ENCODE results near the gene ZNF579. TPM values are rescaled to one million over a fixed set of nuclear protein-coding genes. Genes with fewer than 3 reads are reported as not detected.

The ZNF579 gene
- total and polyA plus RNA-seq, 9 of the 15 experiments (the other 6 are each of a cell fraction or from before 2014, with no cell fraction given): 0.06 to 15.9 (median 1.6) TPM

GRCh38 chr19:55619286-55619685, 38.6 kb upstream of the ZNF579 start:
- ChIA-PET CTCF (ENCODE audit: low intra/inter-chr PET ratio) (no interaction called here), POLR2A (interaction anchor here (0.8 to 2.7 kb wide), 3 partner anchors 10 to 115 kb away, joined by 3 to 18 read pairs (median 3); partner anchors contain the start of gene ZNF865)
- TF ChIP-seq SMARCA5 (IDR thresholded peaks at IDR 0.05): no peak
- no peak for TF ChIP-seq ZNF644 (tag; IDR thresholded peaks at IDR 0.05; ENCODE audit: low read depth)
- in situ Hi-C loops (cut with MboI) (no loop called here), intact Hi-C loops (cut with micrococcal nuclease) (no loop called here)
- BruUV-seq (replicated peaks): no TSS peak
- peaks cover 7% of the 10 kb centered on the region; the same call in 2 of the 3 replicates for H3K79me2 ChIP-seq (ENCODE audit: control insufficient read depth, insufficient read depth, low read length)
- H3K9me1 ChIP-seq (ENCODE audit: control insufficient read depth, insufficient read depth, low read length): peaks cover 3% of the 10 kb centered on the region
- no peak overlapping the region for H3K27ac ChIP-seq (ENCODE audit: extremely low read depth, low read depth, low read length)
- no peaks in the 10 kb centered on the region for H3K27me3 ChIP-seq (ENCODE audit: control insufficient read depth in 2 of 2, insufficient read depth in 2 of 2, low read length in 2 of 2)
- WGBS (ENCODE audit: insufficient coverage, low coverage, missing lambda C conversion rate): 68% methylated on average over 3 of the region's 3 CpGs
- H3K36me3 ChIP-seq (ENCODE audit: control insufficient read depth, insufficient read depth, low read length): peaks cover 35% of the 10 kb centered on the region; the same call in 2 of the 3 replicates
- H3K4me3 ChIP-seq: no peak overlapping the region
- DNase-seq (ENCODE audit: extremely low read depth in 1 of 4, low spot score in 3 of 4) (no peak), ATAC-seq (no peak), FAIRE-seq (peak; percentile 11)
- H3K9me3 ChIP-seq (replicated peaks; ENCODE audit: control insufficient read depth, insufficient read depth, low read depth, low read length): no peaks in the 10 kb centered on the region
- no peak overlapping the region for H2AFZ ChIP-seq (ENCODE audit: low read depth, low read length)
- H3K4me2 ChIP-seq (ENCODE audit: insufficient read depth, low read length): no peak overlapping the region
- H3K9ac ChIP-seq (ENCODE audit: insufficient read depth in 1 of 2, low read depth in 2 of 2, low read length in 2 of 2): no peak overlapping the region
- no peaks in the 10 kb centered on the region; the same call in 1 of the 2 replicates for H4K20me1 ChIP-seq (replicated peaks; ENCODE audit: control insufficient read depth, insufficient read depth, low read length)
- peaks cover 6 to 10% of the 10 kb centered on the region in 2 experiments; a peak in 3 of 5 replicates for H3K4me1 ChIP-seq (replicated peaks in 1 of 2; ENCODE audit: control insufficient read depth in 2 of 2, insufficient read depth in 2 of 2, low read length in 2 of 2)

DNA sequence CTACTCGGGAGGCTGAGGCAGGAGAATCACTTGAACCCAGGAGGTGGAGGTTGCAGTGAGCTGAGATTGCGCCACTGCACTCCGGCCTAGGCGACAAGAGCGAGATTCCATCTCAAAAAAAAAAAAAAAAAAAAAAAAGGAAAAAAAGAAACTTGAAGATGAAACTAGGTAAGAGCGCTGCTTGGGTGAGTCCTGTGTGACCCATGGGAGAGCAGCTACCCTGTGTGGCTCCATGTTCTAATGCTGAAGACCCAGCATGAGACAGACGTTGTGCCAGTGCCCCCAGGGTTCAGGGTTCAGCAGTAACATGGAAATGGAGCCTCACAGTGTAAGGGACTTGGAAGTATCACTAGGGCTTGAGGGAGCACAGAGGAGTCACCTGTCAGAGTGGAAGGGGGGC, 37.8 kb upstream of the ZNF579 start:
- FAIRE-seq (no peak), DNase-seq (ENCODE audit: extremely low read depth in 1 of 4, low spot score in 3 of 4) (no peak), ATAC-seq (no peak)
- Histone ChIP-seq H3K79me2 (ENCODE audit: control insufficient read depth, insufficient read depth, low read length) (peaks cover 2% of the 10 kb centered on the region; the same call in 1 of the 3 replicates), H3K27ac (ENCODE audit: extremely low read depth, low read depth, low read length) (no peak overlapping the region), H3K9ac (ENCODE audit: insufficient read depth in 1 of 2, low read depth in 2 of 2, low read length in 2 of 2) (no peak overlapping the region), H3K36me3 (ENCODE audit: control insufficient read depth, insufficient read depth, low read length) (peaks cover 35% of the 10 kb centered on the region; the same call in 2 of the 3 replicates), H3K27me3 (ENCODE audit: control insufficient read depth in 2 of 2, insufficient read depth in 2 of 2, low read length in 2 of 2) (no peaks in the 10 kb centered on the region), H3K4me2 (ENCODE audit: insufficient read depth, low read length) (no peak overlapping the region), H4K20me1 (replicated peaks; ENCODE audit: control insufficient read depth, insufficient read depth, low read length) (no peaks in the 10 kb centered on the region; the same call in 1 of the 2 replicates), H3K9me1 (ENCODE audit: control insufficient read depth, insufficient read depth, low read length) (peaks cover 3% of the 10 kb centered on the region), H3K4me3 (no peak overlapping the region), H2AFZ (ENCODE audit: low read depth, low read length) (no peak overlapping the region), H3K9me3 (replicated peaks; ENCODE audit: control insufficient read depth, insufficient read depth, low read depth, low read length) (no peaks in the 10 kb centered on the region), H3K4me1 (replicated peaks in 1 of 2; ENCODE audit: control insufficient read depth in 2 of 2, insufficient read depth in 2 of 2, low read length in 2 of 2) (peaks cover under 1 to 10% of the 10 kb centered on the region in 2 experiments; a peak in 3 of 5 replicates)
- 42% methylated on average over 1 of the region's 7 CpGs for WGBS (ENCODE audit: insufficient coverage, low coverage, missing lambda C conversion rate)
- intact Hi-C loops (cut with micrococcal nuclease): no loop called here
- ChIA-PET POLR2A (interaction anchor here (0.8 to 2.7 kb wide), 4 partner anchors 9 to 114 kb away, joined by 3 to 18 read pairs (median 3); partner anchors contain the start of gene ZNF865), CTCF (ENCODE audit: low intra/inter-chr PET ratio) (no interaction called here)
- BruUV-seq (replicated peaks): no TSS peak
- in situ Hi-C loops (cut with MboI): no loop called here
- no peak for TF ChIP-seq ATF2 (CRISPR knock-in tag; IDR thresholded peaks at IDR 0.05)
- TF ChIP-seq, protein P1, sequence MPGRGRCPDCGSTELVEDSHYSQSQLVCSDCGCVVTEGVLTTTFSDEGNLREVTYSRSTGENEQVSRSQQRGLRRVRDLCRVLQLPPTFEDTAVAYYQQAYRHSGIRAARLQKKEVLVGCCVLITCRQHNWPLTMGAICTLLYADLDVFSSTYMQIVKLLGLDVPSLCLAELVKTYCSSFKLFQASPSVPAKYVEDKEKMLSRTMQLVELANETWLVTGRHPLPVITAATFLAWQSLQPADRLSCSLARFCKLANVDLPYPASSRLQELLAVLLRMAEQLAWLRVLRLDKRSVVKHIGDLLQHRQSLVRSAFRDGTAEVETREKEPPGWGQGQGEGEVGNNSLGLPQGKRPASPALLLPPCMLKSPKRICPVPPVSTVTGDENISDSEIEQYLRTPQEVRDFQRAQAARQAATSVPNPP (IDR thresholded peaks at IDR 0.05; ENCODE audit: borderline replicate concordance, insufficient read depth, insufficient read length): no peak
- TF ChIP-seq ZBTB17 (CRISPR knock-in tag; IDR thresholded peaks at IDR 0.05): no peak
- TF ChIP-seq, protein P2, sequence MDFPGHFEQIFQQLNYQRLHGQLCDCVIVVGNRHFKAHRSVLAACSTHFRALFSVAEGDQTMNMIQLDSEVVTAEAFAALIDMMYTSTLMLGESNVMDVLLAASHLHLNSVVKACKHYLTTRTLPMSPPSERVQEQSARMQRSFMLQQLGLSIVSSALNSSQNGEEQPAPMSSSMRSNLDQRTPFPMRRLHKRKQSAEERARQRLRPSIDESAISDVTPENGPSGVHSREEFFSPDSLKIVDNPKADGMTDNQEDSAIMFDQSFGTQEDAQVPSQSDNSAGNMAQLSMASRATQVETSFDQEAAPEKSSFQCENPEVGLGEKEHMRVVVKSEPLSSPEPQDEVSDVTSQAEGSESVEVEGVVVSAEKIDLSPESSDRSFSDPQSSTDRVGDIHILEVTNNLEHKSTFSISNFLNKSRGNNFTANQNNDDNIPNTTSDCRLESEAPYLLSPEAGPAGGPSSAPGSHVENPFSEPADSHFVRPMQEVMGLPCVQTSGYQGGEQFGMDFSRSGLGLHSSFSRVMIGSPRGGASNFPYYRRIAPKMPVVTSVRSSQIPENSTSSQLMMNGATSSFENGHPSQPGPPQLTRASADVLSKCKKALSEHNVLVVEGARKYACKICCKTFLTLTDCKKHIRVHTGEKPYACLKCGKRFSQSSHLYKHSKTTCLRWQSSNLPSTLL (IDR thresholded peaks at IDR 0.05): no peak
- no peak for TF ChIP-seq ZNF124 (CRISPR knock-in tag; IDR thresholded peaks at IDR 0.05)
- no peak for TF ChIP-seq RBM22 (IDR thresholded peaks at IDR 0.05; ENCODE audit: low read depth, low read length, poor library complexity, severe bottlenecking)
- TF ChIP-seq HIVEP1 (CRISPR knock-in tag; IDR thresholded peaks at IDR 0.05): no peak
- TF ChIP-seq RFX5 (IDR thresholded peaks at IDR 0.05; ENCODE audit: low read depth, low read length): no peak

All from K562 (cell line).